Endothelial cell of umbilical vein (primary cell): ENCODE measurements around the gene ZDHHC17. TPM values are rescaled to one million over a fixed set of nuclear protein-coding genes. Genes with fewer than 3 reads are reported as not detected.

Source experiments
- BruUV-seq: library from RNA; stranded (reverse); fragments of 400-500 nt; replicated peaks from 2 replicates; lab custom pipeline; 2021; lab: Mats Ljungman, UMichigan
- CTCF ChIA-PET: fragments of 300-600, 350-600 bp; sonication (Branson Sonifier 250); formaldehyde crosslinking; loops from one replicate; lab custom pipeline; 2021; ENCODE audit warnings: antibody characterized with exemption, inconsistent platforms; lab: Charles Lee
- POLR2A ChIA-PET: fragments of 300-600, 350-600 bp; sonication (Branson Sonifier 250); formaldehyde crosslinking; loops from one replicate; lab custom pipeline; 2021; ENCODE audit warnings: antibody characterized with exemption, inconsistent platforms; lab: Charles Lee
- DNase-seq: peaks from one replicate; pipeline ENCODE4 v3.0.0-alpha.2; 2011; ENCODE audit warnings: low read depth, low spot score
- FAIRE-seq: peaks from 2 replicates; lab custom pipeline; 2011; peaks lifted over from hg19 to GRCh38; lab: Jason Lieb, UNC
- H2AFZ ChIP-seq: 2 replicates; pipeline ENCODE4 v1.6.0; 2012; ENCODE audit warnings: low read depth, low read length, control low read depth, inconsistent platforms
- H3K27ac ChIP-seq: 2 replicates; pipeline ENCODE4 v1.5.1; 2011; ENCODE audit warnings: low read depth, mild to moderate bottlenecking, control low read depth, low read length, moderate library complexity; ENCODE audit not compliant: insufficient read depth
- H3K27me3 ChIP-seq, 2 experiments: 2 replicates each; pipeline versions ENCODE4 v1.6.0 to v1.6.1; 2011; ENCODE audit warnings: low read length in 2 of 2, mixed read lengths in 1 of 2; ENCODE audit not compliant: control insufficient read depth in 2 of 2, insufficient read depth in 2 of 2
- H3K36me3 ChIP-seq, 2 experiments: 2 replicates in 1 of 2; 3 replicates in 1 of 2; pipeline ENCODE4 v1.5.1; 2011; ENCODE audit warnings: low read length in 2 of 2, mild to moderate bottlenecking in 1 of 2, moderate library complexity in 1 of 2; ENCODE audit not compliant: control insufficient read depth in 2 of 2, insufficient read depth in 2 of 2; ENCODE audit errors: extremely low read depth in 1 of 2
- H3K4me1 ChIP-seq: 3 replicates; pipeline ENCODE4 v1.5.1; 2011; ENCODE audit warnings: mild to moderate bottlenecking, low read length; ENCODE audit not compliant: control insufficient read depth, insufficient read depth; ENCODE audit errors: extremely low read depth
- H3K4me2 ChIP-seq: 2 replicates; pipeline ENCODE4 v1.6.1; 2011; ENCODE audit warnings: low read length, control low read depth, mixed read lengths; ENCODE audit not compliant: insufficient read depth
- H3K4me3 ChIP-seq, 3 experiments: fragments of 200-600 bp in 1 of 3; sonication (generic), shearing (Covaris generic) in 1 of 3; replicated peaks in 1 of 3; 2 replicates each; pipeline ENCODE4 v1.5.1; 2011 to 2016; ENCODE audit warnings: control low read depth in 3 of 3, low read length in 3 of 3, mild to moderate bottlenecking in 2 of 3, inconsistent platforms in 1 of 3, low read depth in 1 of 3, moderate library complexity in 1 of 3; ENCODE audit not compliant: insufficient read depth in 1 of 3
- H3K79me2 ChIP-seq: 2 replicates; pipeline ENCODE4 v1.6.0; 2012; ENCODE audit warnings: low read length, inconsistent platforms; ENCODE audit not compliant: control insufficient read depth, insufficient read depth
- H3K9ac ChIP-seq: replicated peaks from 2 replicates; pipeline ENCODE3; 2011; ENCODE audit warnings: low read length, control low read depth; ENCODE audit not compliant: insufficient read depth; ENCODE audit errors: extremely low read depth
- H3K9me1 ChIP-seq: replicated peaks from 3 replicates; pipeline ENCODE4 v1.6.0; 2011; ENCODE audit warnings: mild to moderate bottlenecking, low read length; ENCODE audit not compliant: control insufficient read depth, insufficient read depth; ENCODE audit errors: extremely low read depth
- H3K9me3 ChIP-seq: replicated peaks from 2 replicates; pipeline ENCODE4 v1.5.1; 2012; ENCODE audit warnings: low read length, inconsistent platforms; ENCODE audit not compliant: control insufficient read depth, insufficient read depth
- H4K20me1 ChIP-seq: replicated peaks from 2 replicates; pipeline ENCODE3; 2011; ENCODE audit warnings: mild to moderate bottlenecking, low read length; ENCODE audit not compliant: control insufficient read depth, insufficient read depth; ENCODE audit errors: extremely low read depth
- EZH2 ChIP-seq: IDR thresholded peaks from 2 replicates; pipeline ENCODE4 v1.6.1; 2012; ENCODE audit warnings: borderline replicate concordance, low read depth, mild to moderate bottlenecking, moderate library complexity, low read length, inconsistent platforms; ENCODE audit not compliant: severe bottlenecking
- FOS ChIP-seq: IDR thresholded peaks from 2 replicates; pipeline ENCODE4 v1.6.1; 2011; ENCODE audit warnings: mild to moderate bottlenecking, low read length, moderate library complexity, borderline replicate concordance; ENCODE audit not compliant: insufficient read depth
- GATA2 ChIP-seq: IDR thresholded peaks from 2 replicates; pipeline ENCODE4 v1.7.0; 2011; ENCODE audit warnings: low read depth, mild to moderate bottlenecking, moderate library complexity, mixed read lengths, low read length; ENCODE audit not compliant: insufficient read length, insufficient read depth
- JUN ChIP-seq: IDR thresholded peaks from 2 replicates; pipeline ENCODE4 v1.6.1; 2011; ENCODE audit warnings: borderline replicate concordance, low read depth; ENCODE audit not compliant: insufficient read length, insufficient read depth
- MAX ChIP-seq: IDR thresholded peaks from 2 replicates; pipeline ENCODE4 v1.6.1; 2011; ENCODE audit not compliant: insufficient read depth, insufficient read length
- MYC ChIP-seq: IDR thresholded peaks from one replicate; pipeline ENCODE4 v1.6.1; 2011; ENCODE audit warnings: mild to moderate bottlenecking, low read depth, low read length
- POLR2A ChIP-seq: IDR thresholded peaks from 2 replicates; pipeline ENCODE4 v1.6.1; 2012; ENCODE audit warnings: low read depth, mild to moderate bottlenecking, control low read depth, low read length
- POLR2AphosphoS5 ChIP-seq: IDR thresholded peaks from 2 replicates; pipeline ENCODE4 v1.6.1; 2012; ENCODE audit warnings: low read depth, mild to moderate bottlenecking, control low read depth, low read length, moderate library complexity; ENCODE audit not compliant: insufficient read depth
- dilution Hi-C: fragments of 300-500 bp; cut with MboI; formaldehyde crosslinking; loops from one replicate; pipeline ENCODE4 v1.15.0; 2019; ENCODE audit warnings: low sequenced_read_pairs; ENCODE audit not compliant: extremely low pct_ligation_motif_present
- intact Hi-C: fragments of 100-400 bp; cut with micrococcal nuclease; formaldehyde crosslinking; loops from one replicate; pipeline ENCODE4 v1.10.0; 2022
- polyA plus RNA-seq, 4 experiments: library from polyadenylated mRNA; depleted of rRNA in 3 of 4; stranded (reverse) in 3 of 4; unstranded in 1 of 4; fragments of >200 nt; gene quantifications; 2 replicates each; pipeline versions ENCODE4 v1.2.1 to v1.2.3, GENCODE V29; 2011 to 2012; ENCODE audit warnings: missing spikeins in 1 of 4
- total RNA-seq: library from RNA; stranded (reverse); gene quantifications from 2 replicates; pipeline ENCODE4 v1.2.3, GENCODE V29; 2021
- TF ChIP-seq, protein P1 (sequence below), 2 donors: IDR thresholded peaks; 1 replicate in 1 of 2; 2 replicates in 1 of 2; pipeline ENCODE4 v1.5.1; 2011; ENCODE audit warnings: low read length in 2 of 2, mild to moderate bottlenecking in 2 of 2, moderate library complexity in 2 of 2, control low read depth in 1 of 2, inconsistent platforms in 1 of 2, low read depth in 1 of 2; ENCODE audit not compliant: insufficient read depth in 1 of 2; ENCODE audit errors: extremely low read depth in 1 of 2

The ZDHHC17 gene
- total and polyA plus RNA-seq, 2 donors (not counting 3 experiments of a cell fraction or from before 2014, with no cell fraction given): 21.2 to 26.9 TPM

DNA sequence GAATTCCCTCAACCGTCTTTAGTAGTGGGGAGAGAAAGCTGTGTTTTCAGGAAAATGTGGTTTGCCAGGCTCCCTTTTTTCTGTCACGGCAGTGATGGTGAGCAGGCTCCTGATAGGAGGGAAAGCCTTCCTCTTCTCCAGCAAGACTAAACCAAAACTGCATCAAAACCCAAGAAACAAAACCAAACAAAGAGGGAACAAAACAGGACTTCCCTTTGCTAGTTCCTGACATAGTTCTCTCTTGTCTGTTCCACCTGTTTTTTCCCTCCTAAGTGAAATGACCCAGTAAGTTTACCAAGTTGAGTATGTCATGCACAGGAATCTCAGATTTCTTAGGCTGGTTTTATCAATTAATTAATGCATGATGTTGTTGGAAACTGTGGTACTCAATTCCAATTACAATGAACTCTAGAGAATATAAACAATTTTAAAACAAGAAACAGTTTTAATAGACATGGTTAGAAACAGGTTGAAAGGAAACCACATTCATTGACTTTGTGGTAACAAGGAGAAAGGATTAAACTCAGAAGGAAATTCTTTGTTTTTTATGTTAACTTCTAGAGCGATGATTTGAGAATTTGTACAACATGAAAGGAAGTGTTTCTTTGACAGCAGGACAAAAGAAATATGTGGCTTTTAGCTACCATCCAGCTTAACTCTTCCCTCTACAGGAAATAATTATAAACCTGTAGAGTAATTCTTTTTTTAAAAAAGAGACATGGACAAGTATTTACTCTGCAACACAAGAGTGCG, 137.9 kb downstream of the ZDHHC17 start:
- DNase-seq: no peak
- Histone ChIP-seq H3K4me2 (no peak overlapping the region), H3K9me3 (no peaks in the 10 kb centered on the region), H3K27me3 (no peaks in the 10 kb centered on the region), H4K20me1 (no peaks in the 10 kb centered on the region), H3K4me3 (no peak overlapping the region), H3K36me3 (no peaks in the 10 kb centered on the region), H3K4me1 (no peaks in the 10 kb centered on the region), H3K9ac (no peak overlapping the region), H2AFZ (no peak overlapping the region), H3K79me2 (no peaks in the 10 kb centered on the region), H3K9me1 (no peaks in the 10 kb centered on the region), H3K27ac (no peak overlapping the region)
- POLR2A ChIA-PET: no interaction called here
- CTCF ChIA-PET: no interaction called here
- TF ChIP-seq FOS: no peak
- TF ChIP-seq, protein P1, sequence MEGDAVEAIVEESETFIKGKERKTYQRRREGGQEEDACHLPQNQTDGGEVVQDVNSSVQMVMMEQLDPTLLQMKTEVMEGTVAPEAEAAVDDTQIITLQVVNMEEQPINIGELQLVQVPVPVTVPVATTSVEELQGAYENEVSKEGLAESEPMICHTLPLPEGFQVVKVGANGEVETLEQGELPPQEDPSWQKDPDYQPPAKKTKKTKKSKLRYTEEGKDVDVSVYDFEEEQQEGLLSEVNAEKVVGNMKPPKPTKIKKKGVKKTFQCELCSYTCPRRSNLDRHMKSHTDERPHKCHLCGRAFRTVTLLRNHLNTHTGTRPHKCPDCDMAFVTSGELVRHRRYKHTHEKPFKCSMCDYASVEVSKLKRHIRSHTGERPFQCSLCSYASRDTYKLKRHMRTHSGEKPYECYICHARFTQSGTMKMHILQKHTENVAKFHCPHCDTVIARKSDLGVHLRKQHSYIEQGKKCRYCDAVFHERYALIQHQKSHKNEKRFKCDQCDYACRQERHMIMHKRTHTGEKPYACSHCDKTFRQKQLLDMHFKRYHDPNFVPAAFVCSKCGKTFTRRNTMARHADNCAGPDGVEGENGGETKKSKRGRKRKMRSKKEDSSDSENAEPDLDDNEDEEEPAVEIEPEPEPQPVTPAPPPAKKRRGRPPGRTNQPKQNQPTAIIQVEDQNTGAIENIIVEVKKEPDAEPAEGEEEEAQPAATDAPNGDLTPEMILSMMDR (IDR thresholded peaks at IDR 0.05; ENCODE audit: extremely low read depth in 1 of 2, insufficient read depth in 1 of 2, low read depth in 1 of 2, low read length in 2 of 2): no peak
- no peak for TF ChIP-seq MAX
- TF ChIP-seq EZH2: no peak
- no peak for TF ChIP-seq MYC
- TF ChIP-seq POLR2A: no peak
- no peak for TF ChIP-seq POLR2AphosphoS5
- TF ChIP-seq GATA2: no peak
- no peak for TF ChIP-seq JUN
- intact Hi-C loops (no loop called here), dilution Hi-C loops (no loop called here)
- BruUV-seq: no TSS peak
- no peak for FAIRE-seq

Other genes with a start within 250 kb of the ZDHHC17 start
- gene OSBPL8, start 204.3 kb upstream of the ZDHHC17 start, total RNA-seq: 47.6 and 53.9 TPM in 2 replicates
- gene OSBPL8, start 204.3 kb upstream of the ZDHHC17 start, polyA plus RNA-seq: 10.3 and 14.2 TPM in 2 replicates
- 12.7 and 13.4 TPM in 2 replicates for gene CSRP2, start 114.9 kb downstream of the ZDHHC17 start, total RNA-seq
- 7.2 and 8.8 TPM in 2 replicates for gene CSRP2, start 114.9 kb downstream of the ZDHHC17 start, polyA plus RNA-seq